HUES48 (cell line): Measurements from ENCODE around the gene FUT7.

Source experiments
- H3K27ac ChIP-seq: one replicate; pipeline ENCODE4 v1.7.0; 2013; ENCODE audit warnings: low read depth, low read length, inconsistent platforms
- H3K27me3 ChIP-seq: 2 replicates; pipeline ENCODE4 v1.6.1; 2013; ENCODE audit warnings: mild to moderate bottlenecking, low read length; ENCODE audit not compliant: control insufficient read depth, insufficient read depth
- H3K36me3 ChIP-seq: 2 replicates; pipeline ENCODE4 v1.6.1; 2013; ENCODE audit warnings: low read length; ENCODE audit not compliant: control insufficient read depth, insufficient read depth
- H3K4me1 ChIP-seq: 2 replicates; pipeline ENCODE4 v1.6.1; 2013; ENCODE audit warnings: mild to moderate bottlenecking, low read length; ENCODE audit not compliant: control insufficient read depth, insufficient read depth
- H3K4me3 ChIP-seq: 2 replicates; pipeline ENCODE4 v1.5.1; 2013; ENCODE audit warnings: mild to moderate bottlenecking, low read depth, low read length
- H3K9ac ChIP-seq: 2 replicates; pipeline ENCODE4 v1.6.1; 2013; ENCODE audit warnings: mild to moderate bottlenecking, low read depth, low read length, moderate library complexity
- H3K9me3 ChIP-seq: 2 replicates; pipeline ENCODE4 v1.6.1; 2013; ENCODE audit warnings: low read length; ENCODE audit not compliant: control insufficient read depth, insufficient read depth

FUT7 gene

GRCh38 chr9:137073992-137074399 is 42.1 kb upstream of the FUT7 start:
- H3K9ac ChIP-seq, result no peak overlapping the region

GRCh38 chr9:137071282-137071681 is 39.4 kb upstream of the FUT7 start:
- H3K9me3 ChIP-seq, result no peaks in the 10 kb centered on the region
- H3K27me3 ChIP-seq, result peaks cover 6% of the 10 kb centered on the region
- peaks cover 17% of the 10 kb centered on the region for H3K4me1 ChIP-seq
- no peak overlapping the region for H3K27ac ChIP-seq
- no peaks in the 10 kb centered on the region for H3K36me3 ChIP-seq
- H3K4me3 ChIP-seq, result peak overlapping the region; percentile 77; the same call in 1 of the 2 replicates
- H3K9ac ChIP-seq, result no peak overlapping the region

More at GRCh38 chr9:137073992-137074399, 42.1 kb upstream of the FUT7 start:
- Histone ChIP-seq H3K36me3 (no peaks in the 10 kb centered on the region), H3K4me1 (peaks cover 24% of the 10 kb centered on the region), H3K9me3 (no peaks in the 10 kb centered on the region), H3K4me3 (no peak overlapping the region), H3K27ac (no peak overlapping the region), H3K27me3 (peaks cover 27% of the 10 kb centered on the region)

GRCh38 chr9:137070906-137071275 is 39.0 kb upstream of the FUT7 start:
- Histone ChIP-seq H3K4me1 (peaks cover 17% of the 10 kb centered on the region), H3K27me3 (peaks cover 6% of the 10 kb centered on the region), H3K36me3 (peaks cover 2% of the 10 kb centered on the region; the same call in 1 of the 2 replicates), H3K27ac (no peak overlapping the region), H3K4me3 (peak overlapping the region; percentile 77; the same call in 1 of the 2 replicates), H3K9me3 (no peaks in the 10 kb centered on the region), H3K9ac (peak overlapping the region; percentile 26; the same call in 1 of the 2 replicates)

- Histone ChIP-seq H3K4me3 (peak within 1 kb of the TSS; percentile 77), H3K27me3 (peaks cover 6% of the 10 kb centered on the region), H3K4me1 (peaks cover 15% of the 10 kb centered on the region), H3K27ac (no peak within 1 kb of the TSS), H3K36me3 (peaks cover 8% of the 10 kb centered on the region; the same call in 1 of the 2 replicates), H3K9ac (peak within 1 kb of the TSS; percentile 53; the same call in 1 of the 2 replicates), H3K9me3 (no peaks in the 10 kb centered on the region)
Measured at GRCh38 chr9:137070201-137070905, 38.5 kb upstream of the FUT7 start, which contains the start of gene SAPCD2. TSS of gene SAPCD2 (minus strand) at chr9:137070557. CDS start at chr9:137070460, 97 bp downstream.

- Histone ChIP-seq H3K27me3 (peaks cover 6% of the 10 kb centered on the region), H3K4me3 (peak overlapping the region; percentile 77), H3K9ac (no peak overlapping the region), H3K9me3 (no peaks in the 10 kb centered on the region), H3K36me3 (peaks cover 9% of the 10 kb centered on the region; the same call in 1 of the 2 replicates), H3K4me1 (peaks cover 9% of the 10 kb centered on the region; the same call in 1 of the 2 replicates), H3K27ac (no peak overlapping the region)
Measured at GRCh38 chr9:137069508-137070091, 37.7 kb upstream of the FUT7 start.

GRCh38 chr9:137068539-137069507 is 36.9 kb upstream of the FUT7 start:
- H3K4me3 ChIP-seq, result peak overlapping the region; percentile 77

GRCh38 chr9:137067860-137068538 is 36.1 kb upstream of the FUT7 start:
- peaks cover 6% of the 10 kb centered on the region for H3K27me3 ChIP-seq
- no peak overlapping the region for H3K27ac ChIP-seq
- H3K9me3 ChIP-seq, result no peaks in the 10 kb centered on the region
- H3K36me3 ChIP-seq, result peaks cover 9% of the 10 kb centered on the region; the same call in 1 of the 2 replicates
- H3K9ac ChIP-seq, result no peak overlapping the region
- peaks cover 9% of the 10 kb centered on the region; the same call in 1 of the 2 replicates for H3K4me1 ChIP-seq
- H3K4me3 ChIP-seq, result no peak overlapping the region

More at GRCh38 chr9:137068539-137069507, 36.9 kb upstream of the FUT7 start:
- Histone ChIP-seq H3K9ac (no peak overlapping the region), H3K9me3 (no peaks in the 10 kb centered on the region), H3K27me3 (peaks cover 6% of the 10 kb centered on the region), H3K27ac (no peak overlapping the region), H3K4me1 (peaks cover 9% of the 10 kb centered on the region; the same call in 1 of the 2 replicates), H3K36me3 (peaks cover 9% of the 10 kb centered on the region; the same call in 1 of the 2 replicates)

- H3K4me3 ChIP-seq, result no peak overlapping the region
- H3K36me3 ChIP-seq, result peaks cover 9% of the 10 kb centered on the region; the same call in 1 of the 2 replicates
- H3K4me1 ChIP-seq, result peaks cover 9% of the 10 kb centered on the region; the same call in 1 of the 2 replicates
- no peaks in the 10 kb centered on the region for H3K9me3 ChIP-seq
- no peak overlapping the region for H3K9ac ChIP-seq
- no peak overlapping the region for H3K27ac ChIP-seq
- H3K27me3 ChIP-seq, result peaks cover 6% of the 10 kb centered on the region
Measured at GRCh38 chr9:137066096-137066861, 34.4 kb upstream of the FUT7 start.

GRCh38 chr9:137065336-137065967 is 33.6 kb upstream of the FUT7 start:
- Histone ChIP-seq H3K27ac (no peak overlapping the region), H3K36me3 (peaks cover 9% of the 10 kb centered on the region; the same call in 1 of the 2 replicates), H3K4me1 (peaks cover 4% of the 10 kb centered on the region; the same call in 1 of the 2 replicates), H3K9ac (no peak overlapping the region), H3K27me3 (peaks cover 6% of the 10 kb centered on the region), H3K4me3 (no peak overlapping the region), H3K9me3 (no peaks in the 10 kb centered on the region)
